Measurements from ENCODE around the gene SLC49A3. TPM values are rescaled to one million over a fixed set of nuclear protein-coding genes. Genes with fewer than 3 reads are reported as not detected.

The SLC49A3 gene
- 5.6 and 8.5 TPM in 2 replicates for total RNA-seq

DNA sequence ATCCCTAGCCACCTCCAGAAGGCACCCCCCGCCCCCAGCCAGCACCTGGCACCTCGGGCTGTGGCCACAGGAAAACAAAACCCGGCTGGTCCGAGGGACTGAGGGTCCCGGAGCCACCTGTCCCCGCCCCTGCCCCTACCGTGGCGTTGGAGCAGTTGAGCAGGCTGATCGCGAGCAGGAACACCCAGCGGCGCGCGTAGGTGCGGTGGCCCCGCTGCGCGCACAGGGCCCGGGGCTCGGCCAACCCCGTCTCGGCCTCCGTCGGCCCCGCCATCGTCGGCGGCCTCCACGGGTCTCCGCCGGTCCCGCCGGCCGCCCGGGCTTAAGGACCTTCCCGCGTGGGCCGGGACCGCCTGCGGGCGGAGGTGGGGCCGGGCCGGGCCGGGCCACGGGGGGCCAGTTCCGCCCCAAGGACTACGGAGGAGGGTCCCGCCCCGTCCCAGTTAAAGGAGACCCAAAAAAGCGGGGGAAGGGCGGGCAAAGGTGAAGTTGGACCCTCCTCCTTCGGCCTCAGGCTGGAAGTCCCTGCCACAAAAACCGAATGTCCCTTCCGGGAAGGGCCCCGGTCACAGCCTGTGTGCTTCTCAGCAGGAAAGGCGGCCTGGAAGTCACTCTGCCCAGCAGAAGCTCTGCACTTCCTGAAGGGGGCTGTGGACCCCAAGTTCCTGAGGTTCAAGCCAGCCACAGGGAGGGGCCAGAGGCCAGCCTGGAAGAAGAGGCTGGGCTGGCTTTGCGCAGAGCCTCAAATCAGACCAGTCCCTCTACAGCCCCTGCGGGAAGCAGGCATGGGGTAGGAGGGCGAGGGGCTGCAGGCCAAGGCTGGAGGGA lies at the start of gene SLC49A3:
SLC49A3 (minus strand) TSS at position 298 of the 828 bp plus-strand sequence; CDS start at position 274, 24 bp downstream.

DNA sequence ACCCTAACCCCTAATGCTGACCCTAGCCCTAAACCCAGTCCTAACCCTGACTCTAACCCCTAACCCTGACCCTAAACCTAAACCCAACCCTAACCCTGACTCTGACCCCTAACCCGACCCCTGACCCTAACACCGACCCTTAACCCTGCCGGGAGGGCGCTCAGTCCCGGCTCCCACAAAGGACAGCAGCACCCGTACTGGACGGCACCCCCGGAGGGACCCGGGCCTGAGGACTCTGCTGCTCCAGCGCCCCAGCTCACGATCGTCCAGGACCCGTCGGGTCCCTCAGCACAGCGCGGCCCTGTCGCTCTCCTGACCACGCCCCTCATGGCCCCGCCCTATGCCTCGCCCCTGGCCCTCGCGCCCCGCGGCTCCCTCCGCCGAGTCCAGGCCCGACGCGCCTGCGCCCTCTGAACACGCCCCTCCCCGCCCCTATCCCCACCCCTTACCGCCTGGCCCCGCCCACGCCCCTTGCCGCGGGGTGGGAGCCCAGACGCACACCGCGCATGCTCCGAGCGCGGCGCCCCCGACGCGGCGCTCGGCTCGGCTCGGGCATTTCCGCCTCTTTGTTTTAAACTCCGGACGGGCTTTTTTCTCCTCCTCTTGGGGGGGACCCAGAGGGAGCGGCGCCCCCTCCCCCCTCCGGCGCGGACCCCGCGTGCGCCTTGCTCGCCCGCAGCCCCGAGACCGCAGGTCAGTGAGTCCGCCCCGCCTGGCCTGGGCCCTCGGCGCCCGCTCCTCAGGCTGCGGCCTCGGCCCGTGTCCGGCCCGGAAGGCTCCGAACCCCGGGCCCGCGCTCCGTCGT lies 16.5 kb upstream of the SLC49A3 start, which contains the start of gene PCGF3:
PCGF3 (plus strand) TSS at position 555 of the 805 bp plus-strand sequence. CDS start 27,849 bp downstream, outside the sequence.

DNA sequence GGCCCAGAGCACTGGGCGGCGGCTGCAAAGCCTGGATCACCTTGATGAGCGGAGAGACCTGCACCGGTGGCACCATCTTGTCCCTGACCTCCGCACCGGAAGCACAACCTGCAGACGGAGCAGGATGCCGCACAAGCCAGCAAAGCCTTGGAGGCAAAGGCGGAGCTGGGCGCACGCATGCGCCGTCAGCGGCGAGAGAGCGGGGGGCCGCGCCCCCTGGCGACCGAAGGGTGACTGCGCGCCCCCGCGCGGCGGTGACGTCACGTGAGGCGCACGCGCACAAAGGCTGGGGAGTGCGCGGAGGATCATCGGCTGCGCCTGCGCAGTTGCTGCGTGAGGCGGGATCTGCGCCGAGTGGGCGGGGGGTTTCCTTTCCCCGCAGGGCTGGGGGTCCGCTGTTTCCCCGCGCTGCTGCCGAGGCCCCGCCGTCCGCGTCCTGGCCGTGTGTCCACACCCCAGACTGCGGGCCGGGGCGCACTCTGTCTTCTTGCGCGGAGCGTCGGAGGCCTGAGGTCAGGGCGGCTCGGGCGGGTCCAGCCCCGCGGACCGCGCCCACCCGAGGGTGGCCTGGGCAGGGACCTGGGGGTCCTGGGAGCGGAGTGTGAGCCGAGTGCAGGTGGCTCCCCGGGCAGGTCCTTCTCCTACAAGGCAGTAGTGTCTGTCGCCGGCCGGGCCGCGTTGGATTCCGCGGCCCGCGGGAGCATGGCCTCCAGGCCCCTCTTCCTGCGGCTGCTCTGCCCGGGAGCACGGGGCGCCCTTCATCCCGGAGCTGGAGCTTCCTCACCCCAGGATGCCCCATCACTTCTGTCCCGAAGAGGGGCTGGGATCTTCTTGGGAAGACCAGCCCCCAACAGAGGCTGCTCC lies 14.5 kb downstream of the SLC49A3 start, which contains the start of the genes ATP5ME and MYL5:
ATP5ME (minus strand) TSS at position 105 of the 864 bp plus-strand sequence; CDS start at position 76, 29 bp downstream.
MYL5 (plus strand) TSS at position 371 of the 864 bp plus-strand sequence. CDS start 3,485 bp downstream, outside the sequence.

Other genes starting within 250 kb of the SLC49A3 start
- gene ZNF721, start 190.0 kb downstream of the SLC49A3 start, total RNA-seq: 17.3 and 20.6 TPM in 2 replicates
- 36.3 and 44.5 TPM in 2 replicates for gene PIGG, start 189.9 kb downstream of the SLC49A3 start, total RNA-seq
- not detected in 2 replicates for gene TMEM271, start 112.9 kb downstream of the SLC49A3 start, total RNA-seq
- 1.5 and 4.2 TPM in 2 replicates for gene PDE6B, start 63.6 kb downstream of the SLC49A3 start, total RNA-seq
- 61.6 and 97.7 TPM in 2 replicates for gene ATP5ME, start 14.9 kb downstream of the SLC49A3 start, total RNA-seq
- 14.4 and 32.0 TPM in 2 replicates for gene MYL5, start 14.6 kb downstream of the SLC49A3 start, total RNA-seq
- gene PCGF3, start 16.7 kb upstream of the SLC49A3 start, total RNA-seq: 64.0 and 67.6 TPM in 2 replicates
- 0.10 and 0.33 TPM in 2 replicates for gene CPLX1, start 137.0 kb upstream of the SLC49A3 start, total RNA-seq
- 78.7 and 83.8 TPM in 2 replicates for gene GAK, start 243.2 kb upstream of the SLC49A3 start, total RNA-seq
- gene TMEM175, start 243.3 kb upstream of the SLC49A3 start, total RNA-seq: 6.8 and 10.8 TPM in 2 replicates

Measured in vein endothelial cell (primary cell).